RWPE1 (cell line): ENCODE results near the gene MAPK9.

ENCODE experiments used
- CTCF ChIA-PET: fragments of 350-600 bp; sonication (Branson Sonifier 250); formaldehyde crosslinking; extraction: SDS; loops from one replicate; lab custom pipeline; 2021; lab: Yijun Ruan, JAX
- POLR2A ChIA-PET: fragments of 400-600 bp; formaldehyde crosslinking; extraction: SDS; loops from one replicate; lab custom pipeline; 2020; ENCODE audit warnings: antibody characterized with exemption; ENCODE audit not compliant: low non-redundant PET; lab: Yijun Ruan, JAX
- DNase-seq: peaks from one replicate; pipeline ENCODE4 v3.0.0; 2012; ENCODE audit warnings: low spot score
- H3K27ac ChIP-seq: fragments of 450-650 bp; 2 replicates; pipeline ENCODE4 v1.5.1; 2017
- CTCF ChIP-seq: fragments of 450-650 bp; conservative IDR thresholded peaks from 2 replicates; pipeline ENCODE4 v1.5.1; 2017; ENCODE audit warnings: low read depth, mild to moderate bottlenecking

MAPK9 gene

GRCh38 chr5:180291943-180292831 is at the start of gene MAPK9:
Gene MAPK9 (minus strand): TSS chr5:180292083. CDS start chr5:180280561, 11,522 bp downstream.
- ChIA-PET CTCF (interaction anchor here (0.6 to 4.3 kb wide), 15 partner anchors 9 to 313 kb away, joined by 3 to 55 read pairs (median 5); partner anchors contain the start of gene RASGEF1C), POLR2A (interaction anchor here (0.6 kb wide), 1 partner anchor 25 kb away, joined by 3 read pairs; no protein-coding TSS in a partner anchor)
- peak within 1 kb of the TSS; percentile 85 for H3K27ac ChIP-seq
- peak; percentile 97 for DNase-seq
- TF ChIP-seq CTCF, result no peak

GRCh38 chr5:180341595-180341994 is 49.7 kb upstream of the MAPK9 start:
- no peak overlapping the region for H3K27ac ChIP-seq
- CTCF ChIA-PET, result interaction anchor here (0.6 kb wide), 1 partner anchor 28 kb away, joined by 3 read pairs; no protein-coding TSS in a partner anchor
- no peak for TF ChIP-seq CTCF
- DNase-seq, result no peak
- POLR2A ChIA-PET, result no interaction called here

- CTCF ChIA-PET, result interaction anchor here (0.6 kb wide), 1 partner anchor 55 kb away, joined by 6 read pairs; no protein-coding TSS in a partner anchor
- no peak overlapping the region for H3K27ac ChIP-seq
- no peak for TF ChIP-seq CTCF
- POLR2A ChIA-PET, result no interaction called here
- no peak for DNase-seq
Measured at GRCh38 chr5:180340856-180341255, 49.0 kb upstream of the MAPK9 start.

- H3K27ac ChIP-seq, result no peak overlapping the region
- ChIA-PET POLR2A (no interaction called here), CTCF (no interaction called here)
- no peak for DNase-seq
- no peak for TF ChIP-seq CTCF
Measured at GRCh38 chr5:180339583-180340183, 47.8 kb upstream of the MAPK9 start.

GRCh38 chr5:180338001-180338707 is 46.3 kb upstream of the MAPK9 start:
- DNase-seq, result no peak
- ChIA-PET CTCF (interaction anchor here (0.5 to 1.4 kb wide), 5 partner anchors 9 to 45 kb away, joined by 3 to 6 read pairs (median 4); no protein-coding TSS in a partner anchor), POLR2A (no interaction called here)
- no peak for TF ChIP-seq CTCF
- no peak overlapping the region for H3K27ac ChIP-seq
